OCI-LY7 (cell line): Measurements from ENCODE around the gene CKAP4. TPM values are rescaled to one million over a fixed set of nuclear protein-coding genes. Genes with fewer than 3 reads are reported as not detected.

Source experiments
- BruUV-seq: library from RNA; stranded (reverse); fragments of 400-500 nt; replicated peaks from 2 replicates; lab custom pipeline; 2021; lab: Mats Ljungman, UMichigan
- CTCF ChIA-PET: fragments of 300-600 bp; sonication (Branson Sonifier 250); formaldehyde crosslinking; loops from one replicate; lab custom pipeline; 2022; ENCODE audit warnings: antibody characterized with exemption; ENCODE audit not compliant: unreplicated experiment; lab: Charles Lee
- POLR2A ChIA-PET: fragments of 300-600 bp; sonication (Branson Sonifier 250); formaldehyde crosslinking; loops from one replicate; lab custom pipeline; 2022; ENCODE audit warnings: antibody characterized with exemption; lab: Charles Lee
- DNase-seq: peaks from one replicate; pipeline ENCODE4 v3.0.0-alpha.2; 2015; ENCODE audit warnings: low spot score
- H2AFZ ChIP-seq: fragments of 200-600 bp; sonication (generic), shearing (Covaris generic); 2 replicates; pipeline ENCODE4 v1.6.1; 2014; ENCODE audit warnings: mild to moderate bottlenecking, antibody characterized with exemption, low read length, moderate library complexity
- H3K27ac ChIP-seq: fragments of 200-600 bp; sonication (generic); 2 replicates; pipeline ENCODE4 v1.5.1; 2014; ENCODE audit warnings: mixed run types, low read depth, mild to moderate bottlenecking, moderate library complexity, low read length, inconsistent platforms; ENCODE audit not compliant: poor library complexity, severe bottlenecking
- H3K36me3 ChIP-seq: fragments of 200-600 bp; sonication (generic); 2 replicates; pipeline ENCODE4 v1.6.1; 2014; ENCODE audit warnings: mild to moderate bottlenecking, antibody characterized with exemption, low read length, moderate library complexity, mixed read lengths; ENCODE audit not compliant: insufficient read depth
- H3K4me1 ChIP-seq: fragments of 200-600 bp; sonication (generic); 2 replicates; pipeline ENCODE4 v1.5.1; 2014; ENCODE audit warnings: mild to moderate bottlenecking, low read length; ENCODE audit not compliant: insufficient read depth, poor library complexity, severe bottlenecking
- H3K4me2 ChIP-seq: fragments of 200-600 bp; sonication (generic); 2 replicates; pipeline ENCODE4 v1.6.1; 2014; ENCODE audit warnings: mild to moderate bottlenecking, low read length
- H3K4me3 ChIP-seq: fragments of 200-600 bp; sonication (generic); 2 replicates; pipeline ENCODE4 v1.5.1; 2014; ENCODE audit warnings: mild to moderate bottlenecking, low read depth, low read length; ENCODE audit not compliant: poor library complexity, severe bottlenecking
- H3K79me2 ChIP-seq: fragments of 200-600 bp; sonication (generic); 2 replicates; pipeline ENCODE4 v1.6.1; 2016; ENCODE audit warnings: low read depth, mild to moderate bottlenecking, low read length, moderate library complexity, mixed read lengths; ENCODE audit not compliant: insufficient read depth
- H3K9me2 ChIP-seq: fragments of 200-600 bp; sonication (generic); 2 replicates; pipeline ENCODE4 v1.6.1; 2016; ENCODE audit warnings: mild to moderate bottlenecking, low read length, mixed read lengths; ENCODE audit not compliant: insufficient read depth
- H3K9me3 ChIP-seq: fragments of 200-600 bp; sonication (generic); 2 replicates; pipeline ENCODE4 v1.6.1; 2014; ENCODE audit warnings: mild to moderate bottlenecking, mixed run types, low read length, mixed read lengths
- H4K20me1 ChIP-seq: fragments of 200-600 bp; sonication (generic); 2 replicates; pipeline ENCODE4 v1.6.1; 2014; ENCODE audit warnings: mild to moderate bottlenecking, antibody characterized with exemption, low read length, moderate library complexity, mixed read lengths; ENCODE audit not compliant: insufficient read depth
- EZH2phosphoT487 ChIP-seq: fragments of 200-600 bp; sonication (generic); IDR thresholded peaks from 2 replicates; pipeline ENCODE4 v1.6.1; 2018; ENCODE audit warnings: low read depth, borderline replicate concordance, mild to moderate bottlenecking, mixed run types, antibody characterized with exemption, low read length, moderate library complexity, mixed read lengths
- intact Hi-C: fragments of 100-400 bp; cut with micrococcal nuclease; formaldehyde crosslinking; loops from one replicate; pipeline ENCODE4 v1.10.0; 2022; ENCODE audit not compliant: unreplicated experiment
- total RNA-seq, 2 experiments: library from RNA; depleted of rRNA in 1 of 2; stranded (reverse); fragments of >200 nt in 1 of 2; shearing (Covaris generic) in 1 of 2; gene quantifications; 2 replicates each; pipeline ENCODE4 v1.2.3, GENCODE V29; 2014 to 2022
- TF ChIP-seq, protein P1 (sequence below): fragments of 200-600 bp; sonication (generic); conservative IDR thresholded peaks from 2 replicates; pipeline ENCODE4 v1.5.1; 2014; ENCODE audit warnings: mild to moderate bottlenecking, antibody characterized with exemption, low read length, moderate library complexity, mixed read lengths

The CKAP4 gene
- total RNA-seq, 2 experiments from 2014 or later, result 17.5 to 40.5 TPM

GRCh38 chr12:106194351-106194750 is 53.5 kb downstream of the CKAP4 start:
- TF ChIP-seq EZH2phosphoT487, result no peak
- TF ChIP-seq, protein P1, sequence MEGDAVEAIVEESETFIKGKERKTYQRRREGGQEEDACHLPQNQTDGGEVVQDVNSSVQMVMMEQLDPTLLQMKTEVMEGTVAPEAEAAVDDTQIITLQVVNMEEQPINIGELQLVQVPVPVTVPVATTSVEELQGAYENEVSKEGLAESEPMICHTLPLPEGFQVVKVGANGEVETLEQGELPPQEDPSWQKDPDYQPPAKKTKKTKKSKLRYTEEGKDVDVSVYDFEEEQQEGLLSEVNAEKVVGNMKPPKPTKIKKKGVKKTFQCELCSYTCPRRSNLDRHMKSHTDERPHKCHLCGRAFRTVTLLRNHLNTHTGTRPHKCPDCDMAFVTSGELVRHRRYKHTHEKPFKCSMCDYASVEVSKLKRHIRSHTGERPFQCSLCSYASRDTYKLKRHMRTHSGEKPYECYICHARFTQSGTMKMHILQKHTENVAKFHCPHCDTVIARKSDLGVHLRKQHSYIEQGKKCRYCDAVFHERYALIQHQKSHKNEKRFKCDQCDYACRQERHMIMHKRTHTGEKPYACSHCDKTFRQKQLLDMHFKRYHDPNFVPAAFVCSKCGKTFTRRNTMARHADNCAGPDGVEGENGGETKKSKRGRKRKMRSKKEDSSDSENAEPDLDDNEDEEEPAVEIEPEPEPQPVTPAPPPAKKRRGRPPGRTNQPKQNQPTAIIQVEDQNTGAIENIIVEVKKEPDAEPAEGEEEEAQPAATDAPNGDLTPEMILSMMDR, result no peak
- Histone ChIP-seq H4K20me1 (no peaks in the 10 kb centered on the region), H3K79me2 (no peaks in the 10 kb centered on the region), H3K27ac (no peak overlapping the region), H3K9me3 (no peaks in the 10 kb centered on the region), H3K36me3 (no peaks in the 10 kb centered on the region), H3K4me1 (no peaks in the 10 kb centered on the region), H3K4me3 (no peak overlapping the region), H2AFZ (no peak overlapping the region), H3K4me2 (no peak overlapping the region), H3K9me2 (no peaks in the 10 kb centered on the region)
- intact Hi-C loops, result no loop called here
- no TSS peak for BruUV-seq
- ChIA-PET CTCF (no interaction called here), POLR2A (no interaction called here)
- no peak for DNase-seq

DNA sequence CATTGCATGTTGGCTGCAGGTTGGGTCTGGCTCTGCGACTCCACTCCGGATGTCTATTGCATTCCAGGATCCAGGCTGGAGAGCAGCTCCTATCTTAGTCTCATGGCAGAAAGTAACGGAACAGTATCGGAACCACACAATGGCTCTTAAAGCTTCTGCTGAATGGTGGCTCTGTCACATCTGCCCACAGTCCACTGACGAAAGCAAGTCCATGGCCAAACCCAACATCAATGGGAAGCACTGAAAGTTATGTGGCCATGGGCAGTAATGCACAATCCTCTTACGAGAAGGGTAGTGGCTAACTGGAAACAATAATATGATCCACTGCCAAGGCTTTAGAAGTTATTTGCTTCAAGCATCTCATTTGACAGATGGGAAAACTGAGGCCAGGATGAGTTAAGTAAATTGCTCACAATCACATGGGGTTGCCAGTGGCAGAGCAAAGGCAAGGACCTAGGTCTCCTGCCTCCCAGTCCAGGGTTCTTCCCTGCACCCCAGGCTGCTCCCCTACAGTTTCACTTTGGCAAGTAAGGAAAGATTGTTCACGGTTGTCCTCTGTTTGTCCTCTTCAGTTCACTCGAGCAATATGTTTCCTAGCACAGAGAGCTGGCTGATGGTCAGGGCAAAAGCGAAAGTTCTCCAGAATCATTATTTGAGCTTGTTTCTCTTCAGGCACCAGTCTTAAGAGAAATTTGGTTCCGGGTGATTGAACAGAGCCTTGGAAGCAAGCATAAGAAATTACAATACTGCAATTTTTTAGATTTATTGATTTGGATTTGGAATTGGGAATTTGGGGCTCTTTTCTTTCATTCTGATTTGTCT is 54.2 kb downstream of the CKAP4 start:
- Histone ChIP-seq H3K79me2 (no peaks in the 10 kb centered on the region), H3K27ac (no peak overlapping the region), H2AFZ (no peak overlapping the region), H3K4me3 (no peak overlapping the region), H3K4me1 (no peaks in the 10 kb centered on the region), H3K36me3 (no peaks in the 10 kb centered on the region), H3K9me2 (no peaks in the 10 kb centered on the region), H3K9me3 (no peaks in the 10 kb centered on the region), H4K20me1 (no peaks in the 10 kb centered on the region), H3K4me2 (no peak overlapping the region)
- ChIA-PET POLR2A (interaction anchor here (0.6 kb wide), 1 partner anchor 9 kb away, joined by 4 read pairs; no protein-coding TSS in a partner anchor), CTCF (no interaction called here)
- no TSS peak for BruUV-seq
- DNase-seq, result no peak
- intact Hi-C loops, result no loop called here
- TF ChIP-seq, protein P1, result no peak
- TF ChIP-seq EZH2phosphoT487, result no peak

DNA sequence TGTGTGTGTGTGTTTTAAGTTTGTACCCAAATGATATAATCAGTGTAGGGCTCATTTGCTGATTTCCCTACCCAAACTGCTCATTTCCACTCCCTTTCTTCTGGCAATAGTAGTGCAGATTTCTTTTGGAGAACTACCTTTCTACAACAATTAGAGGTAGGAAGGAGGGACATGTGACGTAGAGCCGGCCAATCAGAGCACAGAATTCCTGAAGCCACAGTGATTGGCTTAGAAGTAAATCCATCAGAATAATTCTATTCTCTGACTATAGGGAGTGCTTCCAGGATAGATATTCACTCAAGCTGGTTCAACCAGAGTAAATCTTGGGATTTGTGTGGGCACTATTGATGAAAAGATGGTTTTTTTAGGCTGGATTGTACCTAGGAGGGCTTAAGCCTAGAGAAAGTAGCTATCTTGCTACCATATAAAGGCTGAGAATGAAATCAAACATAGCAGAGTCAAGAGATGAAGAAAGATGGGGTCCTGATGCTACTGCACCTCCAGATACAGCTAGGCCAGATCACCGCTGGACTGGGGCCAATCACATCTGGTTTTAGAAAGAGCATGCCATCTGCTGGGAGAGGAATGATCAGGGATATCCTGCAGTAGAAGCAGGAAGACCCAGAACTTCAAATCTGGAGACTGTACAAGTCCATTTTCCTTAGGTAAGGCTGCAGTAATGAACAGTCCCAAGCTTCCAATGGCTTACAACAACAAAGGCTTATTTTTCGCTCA is 55.0 kb downstream of the CKAP4 start:
- Histone ChIP-seq H2AFZ (no peak overlapping the region), H3K9me2 (no peaks in the 10 kb centered on the region), H3K4me2 (no peak overlapping the region), H4K20me1 (no peaks in the 10 kb centered on the region), H3K79me2 (no peaks in the 10 kb centered on the region), H3K4me3 (no peak overlapping the region), H3K27ac (no peak overlapping the region), H3K9me3 (no peaks in the 10 kb centered on the region), H3K4me1 (no peaks in the 10 kb centered on the region), H3K36me3 (no peaks in the 10 kb centered on the region)
- CTCF ChIA-PET, result no interaction called here
- intact Hi-C loops, result no loop called here
- TF ChIP-seq EZH2phosphoT487, result no peak
- TF ChIP-seq, protein P1, result no peak
- POLR2A ChIA-PET, result no interaction called here
- no peak for DNase-seq
- BruUV-seq, result no TSS peak
